Endothelial cell of coronary artery (primary cell): Measurements from ENCODE around the gene ZBED2. TPM values are rescaled to one million over a fixed set of nuclear protein-coding genes. Genes with fewer than 3 reads are reported as not detected.

Experiments used
- total RNA-seq: library from RNA; depleted of rRNA; stranded (reverse); fragments of >200 nt; gene quantifications from 2 replicates; pipeline ENCODE4 v1.2.3, GENCODE V29; 2014

The ZBED2 gene
- total RNA-seq: under 0.01 and 0.09 TPM in 2 replicates

GRCh38 chr3:111595232-111595631 lies at the start of gene ZBED2:
ZBED2 (minus strand) TSS chr3:111595346; CDS start chr3:111594201, 1,145 bp downstream.

Other genes with a start within 250 kb of the ZBED2 start
- gene CD96, start 53.1 kb downstream of the ZBED2 start, total RNA-seq: not detected in 2 replicates
- gene PLCXD2, start 79.3 kb upstream of the ZBED2 start, total RNA-seq: 1.6 and 2.4 TPM in 2 replicates